NK-92 treated with Interleukin-12 subunit alpha and Interleukin-12 subunit beta, amount 100 ng/mL, for 24 hours (cell line): Measurements from ENCODE around the gene SMPD3.

ENCODE experiments used
- DNase-seq: peaks from one replicate; lab custom pipeline; 2025; lab: John Stamatoyannopoulos, UW

Gene SMPD3

GRCh38 chr16:68328151-68328859 lies 120.0 kb downstream of the SMPD3 start:
- peak; percentile 16 for DNase-seq

- no peak for DNase-seq
Observed at GRCh38 chr16:68324780-68325357, 123.4 kb downstream of the SMPD3 start.

- no peak for DNase-seq
Observed at GRCh38 chr16:68324336-68324735, 124.0 kb downstream of the SMPD3 start.

GRCh38 chr16:68319185-68319908 lies 129.0 kb downstream of the SMPD3 start:
- DNase-seq, result peak; percentile 21

GRCh38 chr16:68313116-68313515 lies 135.2 kb downstream of the SMPD3 start:
- DNase-seq, result no peak

GRCh38 chr16:68310774-68311511 lies 137.4 kb downstream of the SMPD3 start, which contains the start of the genes PRMT7 and SLC7A6OS:
Gene PRMT7, plus strand, starts transcription at chr16:68311019. Its CDS starts 4,961 bp downstream, at chr16:68315980.
Gene SLC7A6OS, minus strand, starts transcription at chr16:68310946. Its CDS starts 20 bp downstream, at chr16:68310926.
- DNase-seq, result peak; percentile 80

- DNase-seq, result no peak
Observed at GRCh38 chr16:68310437-68310773, 137.9 kb downstream of the SMPD3 start.

GRCh38 chr16:68309799-68310198 lies 138.5 kb downstream of the SMPD3 start:
- no peak for DNase-seq
